HuH-7 (cell line): ENCODE results near the gene MEGF11.

ENCODE experiments used
- DNase-seq: peaks from one replicate; pipeline ENCODE4 v3.0.0; 2011; ENCODE audit warnings: low spot score

The MEGF11 gene

DNA sequence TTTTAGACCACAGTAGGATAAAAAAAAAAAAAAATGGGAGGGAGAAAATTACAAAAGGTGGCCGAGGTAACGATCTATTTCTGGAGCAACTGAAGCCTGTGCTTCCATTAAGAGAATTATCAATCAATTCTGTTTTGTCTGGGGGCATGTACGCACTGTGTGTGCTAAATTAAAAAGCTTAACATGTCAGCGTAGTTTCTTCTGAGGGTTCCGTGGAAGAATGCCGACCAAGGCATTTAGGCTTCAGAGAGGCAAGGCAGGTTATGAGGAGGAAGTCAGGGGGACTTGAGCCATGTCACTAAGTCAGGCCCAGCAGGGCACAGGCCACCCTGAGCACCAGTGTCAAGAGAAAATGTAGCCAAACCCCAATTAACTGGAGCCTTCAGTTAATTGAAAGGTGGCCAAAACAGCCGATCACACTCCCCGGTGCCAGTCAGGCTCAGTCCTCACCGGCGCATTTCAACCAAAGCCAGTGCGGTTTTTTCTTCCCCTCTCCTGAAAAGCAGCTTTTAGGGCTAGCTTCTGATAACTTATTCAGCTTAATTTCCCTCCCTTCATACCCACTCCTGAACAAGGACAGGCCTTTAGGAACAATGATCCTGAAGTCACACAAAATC lies 113.9 kb downstream of the MEGF11 start:
- no peak for DNase-seq

- DNase-seq: no peak
Measured at GRCh38 chr15:66138892-66139590, 114.5 kb downstream of the MEGF11 start.

DNA sequence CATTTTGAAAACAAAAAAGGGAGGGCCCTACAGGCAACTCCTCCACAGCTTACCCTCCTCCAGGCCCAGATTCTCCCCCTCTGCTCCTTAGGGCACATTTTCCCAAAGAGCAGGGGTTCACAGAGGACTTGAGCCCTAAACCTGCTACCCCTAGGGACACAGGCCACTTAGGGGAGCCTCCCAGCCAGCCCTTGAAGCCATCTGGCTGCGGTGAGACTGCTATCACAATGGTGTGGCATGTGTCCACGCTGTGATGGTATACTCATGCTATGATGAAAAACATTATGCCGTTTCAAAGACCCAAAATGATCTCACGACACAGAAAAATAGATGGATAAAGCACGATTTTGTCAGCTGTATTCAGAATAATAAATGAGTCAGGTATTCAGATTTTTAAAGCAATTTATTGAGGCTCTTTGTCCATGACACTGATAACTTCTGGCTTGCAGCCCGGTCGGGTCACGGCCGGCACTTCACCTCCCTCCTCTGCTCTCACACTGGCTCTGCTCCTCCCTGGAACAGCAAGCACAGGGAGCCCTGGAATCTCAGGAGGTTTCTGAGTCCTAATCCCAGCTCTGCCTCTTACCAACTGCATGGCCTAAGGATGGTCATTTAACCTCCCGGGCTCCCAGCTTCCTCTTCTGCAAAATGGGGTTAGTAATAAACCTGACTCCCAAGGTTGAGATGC lies 115.3 kb downstream of the MEGF11 start:
- no peak for DNase-seq

DNA sequence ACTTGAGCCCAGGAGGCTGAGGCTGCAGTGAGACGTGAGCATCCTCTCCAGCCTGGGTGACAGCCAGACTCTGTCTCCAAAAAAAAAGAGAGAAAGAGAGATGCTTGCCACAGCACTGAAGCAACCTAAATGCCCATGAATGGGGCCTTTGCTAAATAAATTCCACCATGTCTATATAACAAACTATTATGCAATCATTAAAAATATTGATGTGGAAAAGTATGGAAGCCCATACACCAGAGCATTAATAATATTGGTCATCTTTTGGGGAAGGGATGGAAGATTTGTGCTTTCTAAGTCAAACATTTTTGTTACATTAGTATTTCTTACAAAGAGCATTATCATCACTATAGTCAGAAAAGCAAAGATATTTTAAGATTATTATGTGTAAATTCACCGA lies 116.6 kb downstream of the MEGF11 start:
- DNase-seq: no peak

- no peak for DNase-seq
Measured at GRCh38 chr15:66135664-66136063, 117.9 kb downstream of the MEGF11 start.

GRCh38 chr15:66134284-66134683 lies 119.3 kb downstream of the MEGF11 start:
- no peak for DNase-seq

GRCh38 chr15:66133247-66133885 lies 120.2 kb downstream of the MEGF11 start:
- no peak for DNase-seq

DNA sequence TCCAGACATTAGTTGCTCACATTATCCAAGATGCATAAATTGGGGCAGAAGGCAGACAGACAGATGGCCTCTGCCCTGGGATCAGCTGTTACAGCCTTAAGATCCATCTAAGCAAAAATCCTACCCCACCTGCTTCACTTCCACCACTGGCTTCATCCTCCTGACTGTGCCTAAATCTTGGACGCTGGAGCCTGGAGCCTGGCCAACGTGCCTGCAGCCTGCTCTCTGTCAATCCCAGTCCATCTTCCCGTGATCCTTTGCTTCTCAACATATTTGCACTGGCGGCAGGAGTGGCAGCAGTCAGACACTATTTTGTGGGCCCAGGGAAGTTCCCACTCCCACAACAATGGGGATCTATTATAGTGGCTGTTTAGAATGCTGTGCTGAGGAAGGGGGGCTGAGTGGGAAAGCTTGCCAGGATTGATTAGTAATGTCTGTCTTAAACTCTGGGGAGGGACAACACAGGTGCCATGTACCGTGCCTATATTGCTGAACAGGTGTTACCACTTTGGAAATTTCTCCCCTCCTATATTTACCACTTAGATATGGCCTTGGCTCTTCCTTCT lies 121.2 kb downstream of the MEGF11 start:
- DNase-seq: no peak

DNA sequence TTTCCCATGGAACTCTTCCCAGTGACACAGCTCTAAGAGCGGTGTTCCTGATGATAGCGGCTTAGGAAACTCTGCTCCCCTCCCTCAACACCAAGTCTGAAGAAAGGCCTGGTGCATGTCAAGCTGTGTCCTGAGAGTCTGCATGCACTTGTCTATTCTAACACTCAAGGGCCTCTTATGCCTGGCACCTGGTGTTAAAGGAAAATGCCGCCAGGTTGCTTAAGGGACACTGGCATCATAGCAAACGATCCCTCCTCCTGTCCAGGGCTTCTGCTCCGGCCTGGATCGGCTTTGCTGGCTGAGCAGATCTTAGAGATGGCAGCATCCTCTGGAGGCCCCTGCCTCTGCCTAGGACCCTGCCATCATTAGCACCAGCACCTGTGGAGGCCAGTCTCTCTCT lies 121.7 kb downstream of the MEGF11 start:
- no peak for DNase-seq

DNA sequence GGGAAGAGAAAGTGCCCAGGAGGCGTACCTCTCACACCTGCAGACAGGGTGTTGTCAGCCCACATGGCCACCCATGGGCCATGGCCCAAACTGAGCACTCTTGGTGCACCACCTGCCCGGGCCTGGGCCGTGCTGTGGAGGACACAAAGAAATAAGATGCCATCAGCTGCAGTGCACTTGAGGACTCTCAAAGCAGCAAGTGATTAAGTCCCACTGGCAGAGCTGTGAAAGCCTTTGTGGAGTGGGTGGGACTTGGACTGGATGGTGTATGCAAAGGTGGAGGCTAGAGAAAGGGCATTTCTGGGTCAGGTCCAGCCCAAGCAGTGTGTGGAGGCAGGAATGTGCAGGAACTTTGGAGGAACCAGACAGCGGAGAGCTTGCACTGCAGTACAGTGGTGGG lies 122.3 kb downstream of the MEGF11 start:
- DNase-seq: no peak

GRCh38 chr15:66130496-66131034 lies 123.0 kb downstream of the MEGF11 start:
- no peak for DNase-seq

DNA sequence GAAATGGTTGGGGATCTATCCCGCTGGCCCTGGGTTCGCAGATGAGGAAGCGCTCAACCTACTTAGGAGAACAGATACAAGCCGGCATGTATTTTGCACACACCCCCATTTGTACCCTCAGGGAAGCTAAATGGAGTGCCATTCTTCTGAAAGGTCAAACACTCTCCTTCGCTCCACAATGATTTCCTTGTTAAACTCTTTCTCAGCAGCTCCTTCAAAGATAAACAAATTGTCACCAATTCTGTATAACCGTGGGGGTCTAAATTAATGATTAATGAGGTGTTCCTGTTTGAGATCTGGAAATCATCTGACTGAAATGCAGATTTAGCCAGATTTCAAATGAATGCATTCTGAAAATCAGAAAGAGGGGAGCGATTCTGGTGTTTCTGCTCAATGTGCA lies 124.0 kb downstream of the MEGF11 start:
- DNase-seq: no peak

- no peak for DNase-seq
Measured at GRCh38 chr15:66128116-66128680, 125.4 kb downstream of the MEGF11 start.

GRCh38 chr15:66126456-66126855 lies 127.1 kb downstream of the MEGF11 start:
- DNase-seq: no peak

DNA sequence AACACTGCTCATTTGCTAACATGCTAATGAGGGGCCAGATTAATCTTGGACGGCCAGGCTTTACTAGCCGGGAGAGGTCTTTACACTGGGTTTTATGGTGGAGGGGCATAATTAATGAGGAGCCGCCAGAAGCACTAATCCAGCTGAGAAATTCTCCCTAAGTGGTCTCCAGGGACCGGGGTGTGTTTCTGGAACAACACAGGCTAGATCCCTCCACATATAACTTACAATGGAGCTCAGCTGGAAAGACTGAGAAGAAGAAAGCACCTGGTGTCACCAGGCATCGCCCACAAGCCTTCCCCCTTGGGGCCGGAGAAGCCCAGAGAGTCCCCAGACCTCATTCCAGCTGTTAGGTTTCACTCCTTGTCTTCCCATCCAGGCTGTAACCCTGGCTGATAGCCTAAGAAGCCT lies 127.5 kb downstream of the MEGF11 start:
- no peak for DNase-seq

- DNase-seq: no peak
Measured at GRCh38 chr15:66124651-66125050, 128.9 kb downstream of the MEGF11 start.

- no peak for DNase-seq
Measured at GRCh38 chr15:66123799-66124198, 129.8 kb downstream of the MEGF11 start.

- DNase-seq: no peak
Measured at GRCh38 chr15:66120422-66120821, 133.1 kb downstream of the MEGF11 start.

GRCh38 chr15:66117841-66118240 lies 135.7 kb downstream of the MEGF11 start:
- no peak for DNase-seq

- no peak for DNase-seq
Measured at GRCh38 chr15:66115568-66116206, 137.9 kb downstream of the MEGF11 start.

DNA sequence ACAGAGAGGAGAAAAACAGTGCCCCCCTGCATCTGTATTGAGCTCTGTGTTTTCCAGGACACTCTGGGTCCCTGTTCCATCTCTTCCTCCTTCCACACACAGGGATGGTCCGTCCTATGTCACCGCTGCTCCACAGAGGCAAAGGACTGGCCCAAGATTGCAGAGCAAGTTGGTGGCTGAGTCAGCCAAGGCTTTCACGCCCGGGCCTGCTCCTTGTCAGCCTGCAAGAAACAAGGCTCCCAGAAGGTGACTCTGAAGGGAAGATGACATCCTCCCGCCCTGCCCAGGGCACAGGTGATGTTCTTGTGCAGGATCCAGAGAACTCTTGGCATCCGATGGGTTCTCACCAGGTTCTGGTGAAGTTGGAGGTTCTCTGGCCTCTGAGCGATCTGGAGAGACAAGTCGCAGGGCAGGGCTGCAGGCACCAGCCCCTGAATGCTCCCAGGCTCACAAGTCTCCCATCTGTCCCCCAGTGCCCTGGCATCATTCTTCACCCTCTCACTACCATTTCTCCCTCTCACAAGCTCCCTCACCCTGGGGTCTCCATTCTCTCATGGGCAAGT lies 138.6 kb downstream of the MEGF11 start:
- no peak for DNase-seq
